WTC11 (cell line): ENCODE measurements around the gene ZBTB34.

Source experiments
- AFF4 ChIP-seq: sonication (generic); formaldehyde crosslinking; IDR thresholded peaks from 2 replicates; pipeline ENCODE4 v1.8.1; 2023; ENCODE audit warnings: mild to moderate bottlenecking, missing genetic modification reagents, borderline replicate concordance
- CBFB ChIP-seq: sonication (generic); formaldehyde crosslinking; IDR thresholded peaks from 2 replicates; pipeline ENCODE4 v1.8.1; 2022; ENCODE audit warnings: mild to moderate bottlenecking, low read depth, missing genetic modification reagents
- FOXK1 ChIP-seq: sonication (generic); formaldehyde crosslinking; IDR thresholded peaks from 2 replicates; pipeline ENCODE4 v1.8.0; 2022; ENCODE audit warnings: mild to moderate bottlenecking, moderate library complexity, missing genetic modification reagents
- FOXP1 ChIP-seq: sonication (generic); formaldehyde crosslinking; IDR thresholded peaks from 2 replicates; pipeline ENCODE4 v1.8.0; 2022; ENCODE audit warnings: missing genetic modification reagents, mild to moderate bottlenecking, moderate library complexity, borderline replicate concordance
- NR1H2 ChIP-seq: sonication (generic); formaldehyde crosslinking; IDR thresholded peaks from 2 replicates; pipeline ENCODE4 v1.9.0; 2021; ENCODE audit warnings: mild to moderate bottlenecking, moderate library complexity, missing genetic modification reagents
- NR2C2 ChIP-seq: sonication (generic); formaldehyde crosslinking; IDR thresholded peaks from 2 replicates; pipeline ENCODE4 v1.8.0; 2022; ENCODE audit warnings: mild to moderate bottlenecking, missing genetic modification reagents
- RELA ChIP-seq: sonication (generic); formaldehyde crosslinking; IDR thresholded peaks from 2 replicates; pipeline ENCODE4 v1.8.1; 2022; ENCODE audit warnings: missing genetic modification reagents, mild to moderate bottlenecking, borderline replicate concordance
- TF ChIP-seq, protein P1 (sequence below): fragments of 200-600 bp; IDR thresholded peaks from 2 replicates; pipeline ENCODE4 v1.8.0; 2022; ENCODE audit warnings: antibody characterized with exemption
- TF ChIP-seq, protein P2 (sequence below): sonication (generic); formaldehyde crosslinking; IDR thresholded peaks from 2 replicates; pipeline ENCODE4 v1.8.1; 2023; ENCODE audit warnings: mild to moderate bottlenecking, moderate library complexity, missing genetic modification reagents
- TF ChIP-seq, protein P3 (sequence below): sonication (generic); formaldehyde crosslinking; IDR thresholded peaks from 2 replicates; pipeline ENCODE4 v1.8.1; 2023; ENCODE audit warnings: mild to moderate bottlenecking, missing genetic modification reagents, moderate library complexity
- TF ChIP-seq, protein P4 (sequence below): sonication (generic); formaldehyde crosslinking; conservative IDR thresholded peaks from 2 replicates; pipeline ENCODE4 v1.8.1; 2022; ENCODE audit warnings: mild to moderate bottlenecking, missing genetic modification reagents
- TF ChIP-seq, protein P5 (sequence below): sonication (generic); formaldehyde crosslinking; IDR thresholded peaks from 2 replicates; pipeline ENCODE4 v1.8.0; 2022; ENCODE audit warnings: mild to moderate bottlenecking, missing genetic modification reagents

DNA sequence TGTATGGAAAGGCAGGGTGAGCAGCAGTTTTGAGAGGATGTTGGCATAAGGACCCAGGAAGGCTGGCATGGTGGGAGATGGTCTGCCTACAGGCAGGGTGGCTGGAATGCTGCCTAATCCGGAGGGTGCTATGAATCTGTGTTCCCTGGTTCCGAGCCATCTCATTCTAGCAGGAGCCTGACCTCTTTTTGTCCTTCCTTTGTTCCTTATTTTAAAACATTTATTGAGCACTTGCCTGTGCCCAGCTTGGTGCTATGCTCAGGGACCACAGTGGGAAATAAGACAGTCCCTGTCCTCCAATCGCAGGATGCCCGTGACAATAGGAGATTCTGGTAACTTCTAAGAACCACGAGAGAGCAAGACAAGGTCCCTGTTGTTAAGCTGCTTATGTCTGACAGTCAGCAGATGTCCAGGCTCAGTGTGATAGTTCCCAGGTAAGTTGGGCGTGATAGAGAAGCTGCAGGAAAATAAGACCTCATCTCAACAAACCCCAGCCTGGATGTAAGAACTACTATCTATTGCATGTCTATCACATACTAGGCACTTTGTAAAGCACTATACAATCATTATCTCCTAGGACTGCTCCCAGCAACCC lies 9.1 kb upstream of the ZBTB34 start:
- TF ChIP-seq, protein P1, sequence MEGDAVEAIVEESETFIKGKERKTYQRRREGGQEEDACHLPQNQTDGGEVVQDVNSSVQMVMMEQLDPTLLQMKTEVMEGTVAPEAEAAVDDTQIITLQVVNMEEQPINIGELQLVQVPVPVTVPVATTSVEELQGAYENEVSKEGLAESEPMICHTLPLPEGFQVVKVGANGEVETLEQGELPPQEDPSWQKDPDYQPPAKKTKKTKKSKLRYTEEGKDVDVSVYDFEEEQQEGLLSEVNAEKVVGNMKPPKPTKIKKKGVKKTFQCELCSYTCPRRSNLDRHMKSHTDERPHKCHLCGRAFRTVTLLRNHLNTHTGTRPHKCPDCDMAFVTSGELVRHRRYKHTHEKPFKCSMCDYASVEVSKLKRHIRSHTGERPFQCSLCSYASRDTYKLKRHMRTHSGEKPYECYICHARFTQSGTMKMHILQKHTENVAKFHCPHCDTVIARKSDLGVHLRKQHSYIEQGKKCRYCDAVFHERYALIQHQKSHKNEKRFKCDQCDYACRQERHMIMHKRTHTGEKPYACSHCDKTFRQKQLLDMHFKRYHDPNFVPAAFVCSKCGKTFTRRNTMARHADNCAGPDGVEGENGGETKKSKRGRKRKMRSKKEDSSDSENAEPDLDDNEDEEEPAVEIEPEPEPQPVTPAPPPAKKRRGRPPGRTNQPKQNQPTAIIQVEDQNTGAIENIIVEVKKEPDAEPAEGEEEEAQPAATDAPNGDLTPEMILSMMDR = no peak
- no peak for TF ChIP-seq NR1H2
- TF ChIP-seq, protein P2, sequence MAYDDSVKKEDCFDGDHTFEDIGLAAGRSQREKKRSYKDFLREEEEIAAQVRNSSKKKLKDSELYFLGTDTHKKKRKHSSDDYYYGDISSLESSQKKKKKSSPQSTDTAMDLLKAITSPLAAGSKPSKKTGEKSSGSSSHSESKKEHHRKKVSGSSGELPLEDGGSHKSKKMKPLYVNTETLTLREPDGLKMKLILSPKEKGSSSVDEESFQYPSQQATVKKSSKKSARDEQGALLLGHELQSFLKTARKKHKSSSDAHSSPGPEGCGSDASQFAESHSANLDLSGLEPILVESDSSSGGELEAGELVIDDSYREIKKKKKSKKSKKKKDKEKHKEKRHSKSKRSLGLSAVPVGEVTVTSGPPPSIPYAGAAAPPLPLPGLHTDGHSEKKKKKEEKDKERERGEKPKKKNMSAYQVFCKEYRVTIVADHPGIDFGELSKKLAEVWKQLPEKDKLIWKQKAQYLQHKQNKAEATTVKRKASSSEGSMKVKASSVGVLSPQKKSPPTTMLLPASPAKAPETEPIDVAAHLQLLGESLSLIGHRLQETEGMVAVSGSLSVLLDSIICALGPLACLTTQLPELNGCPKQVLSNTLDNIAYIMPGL = no peak
- TF ChIP-seq AFF4 (CRISPR knock-in tag) = no peak
- TF ChIP-seq, protein P3, sequence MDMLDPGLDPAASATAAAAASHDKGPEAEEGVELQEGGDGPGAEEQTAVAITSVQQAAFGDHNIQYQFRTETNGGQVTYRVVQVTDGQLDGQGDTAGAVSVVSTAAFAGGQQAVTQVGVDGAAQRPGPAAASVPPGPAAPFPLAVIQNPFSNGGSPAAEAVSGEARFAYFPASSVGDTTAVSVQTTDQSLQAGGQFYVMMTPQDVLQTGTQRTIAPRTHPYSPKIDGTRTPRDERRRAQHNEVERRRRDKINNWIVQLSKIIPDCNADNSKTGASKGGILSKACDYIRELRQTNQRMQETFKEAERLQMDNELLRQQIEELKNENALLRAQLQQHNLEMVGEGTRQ (CRISPR knock-in tag) = no peak
- no peak for TF ChIP-seq NR2C2
- TF ChIP-seq, protein P4, sequence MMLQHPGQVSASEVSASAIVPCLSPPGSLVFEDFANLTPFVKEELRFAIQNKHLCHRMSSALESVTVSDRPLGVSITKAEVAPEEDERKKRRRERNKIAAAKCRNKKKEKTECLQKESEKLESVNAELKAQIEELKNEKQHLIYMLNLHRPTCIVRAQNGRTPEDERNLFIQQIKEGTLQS (CRISPR knock-in tag) = no peak
- no peak for TF ChIP-seq CBFB (CRISPR knock-in tag)
- no peak for TF ChIP-seq FOXP1
- TF ChIP-seq, protein P5, sequence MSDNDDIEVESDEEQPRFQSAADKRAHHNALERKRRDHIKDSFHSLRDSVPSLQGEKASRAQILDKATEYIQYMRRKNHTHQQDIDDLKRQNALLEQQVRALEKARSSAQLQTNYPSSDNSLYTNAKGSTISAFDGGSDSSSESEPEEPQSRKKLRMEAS = no peak
- TF ChIP-seq FOXK1 (CRISPR knock-in tag) = no peak
- no peak for TF ChIP-seq RELA (CRISPR knock-in tag)
